SK-N-MC (cell line): Measurements from ENCODE around the gene SLC6A9.

Experiments used
- EZH2 ChIP-seq: fragments of 200-600 bp; sonication (generic); IDR thresholded peaks from one replicate; pipeline ENCODE4 v1.6.1; 2017; ENCODE audit warnings: antibody characterized with exemption
- POLR2AphosphoS5 ChIP-seq: IDR thresholded peaks from 2 replicates; pipeline ENCODE4 v1.6.1; 2012; ENCODE audit warnings: mild to moderate bottlenecking, low read depth, low read length, borderline replicate concordance

GRCh38 chr1:43953361-43953760 lies 77.9 kb downstream of the SLC6A9 start:
- TF ChIP-seq POLR2AphosphoS5 (no peak), EZH2 (no peak)
